ENCODE data around the gene PINLYP. TPM values are rescaled to one million over a fixed set of nuclear protein-coding genes. Genes with fewer than 3 reads are reported as not detected.

The PINLYP gene
- polyA plus RNA-seq, 1 of the 3 experiments (the other 2 are of a cell fraction): 5.5 TPM

GRCh38 chr19:43594710-43595604, 19.4 kb downstream of the PINLYP start:
- Histone ChIP-seq H2AFZ (ENCODE audit: low read depth) (0 out of 2 replicates have a peak overlapping the region, but pooled peaks have one; percentile 60), H3K9me2 (no peaks in the 10 kb centered on the region), H3K9ac (peak overlapping the region; percentile 85), H3F3A (replicated peaks; ENCODE audit: insufficient read depth) (peaks cover 12% of the 10 kb centered on the region), H3K4me3 (ENCODE audit: low read depth in 2 of 2, low read length in 1 of 2) (peak overlapping the region; percentile 72 to 98), H3K4me2 (peak overlapping the region; percentile 99), H4K20me1 (ENCODE audit: insufficient read depth) (peaks cover 9% of the 10 kb centered on the region; the same call in 1 of the 2 replicates), H3K4me1 (ENCODE audit: control insufficient read depth in 1 of 2, insufficient read depth in 2 of 2, low read depth in 1 of 2, low read length in 1 of 2) (peaks cover 8 to 22% of the 10 kb centered on the region in 2 experiments; a peak in 2 of 4 replicates), H3K79me2 (ENCODE audit: insufficient read depth) (peaks cover 80% of the 10 kb centered on the region), H3K36me3 (replicated peaks in 1 of 2; ENCODE audit: control insufficient read depth in 1 of 2, insufficient read depth in 2 of 2, low read length in 1 of 2) (peaks cover 25 to 38% of the 10 kb centered on the region in 2 experiments), H3K27me3 (ENCODE audit: insufficient read depth) (no peaks in the 10 kb centered on the region), H3K27ac (ENCODE audit: low read depth in 2 of 2, low read length in 1 of 2) (peak overlapping the region; percentile 59 to 81), H3K9me3 (no peaks in the 10 kb centered on the region)
- DNase-seq: peak; percentile 76
- WGBS (ENCODE audit: low lambda C conversion rate): 8% methylated on average over 41 of the region's 64 CpGs
- POLR2A ChIA-PET: interaction anchor here (0.6 to 1.1 kb wide), 3 partner anchors 11 to 61 kb away, joined by 3 to 4 read pairs (median 3); partner anchors contain the start of gene ZNF575
- TF ChIP-seq FOXM1 (IDR thresholded peaks at IDR 0.05; ENCODE audit: low read depth) (no peak), RFX5 (IDR thresholded peaks at IDR 0.05; ENCODE audit: low read length) (no peak), YY1 (IDR thresholded peaks at IDR 0.05; ENCODE audit: low read depth) (no peak), RAD21 (IDR thresholded peaks at IDR 0.05; ENCODE audit: low read length) (peak; percentile 80), NFIC (IDR thresholded peaks at IDR 0.05; ENCODE audit: borderline replicate concordance) (no peak), POLR2AphosphoS5 (IDR thresholded peaks at IDR 0.05; ENCODE audit: low read depth, low read length) (no peak), GATA2 (CRISPR knock-in tag; IDR thresholded peaks at IDR 0.05) (no peak), SMC3 (IDR thresholded peaks at IDR 0.05; ENCODE audit: low read depth, low read length) (peak; percentile 66), MXI1 (IDR thresholded peaks at IDR 0.05; ENCODE audit: low read depth, low read length) (peak; percentile 19; the same call in 1 of the 2 replicates), TCF12 (IDR thresholded peaks at IDR 0.05) (no peak)
- TF ChIP-seq, protein P1, sequence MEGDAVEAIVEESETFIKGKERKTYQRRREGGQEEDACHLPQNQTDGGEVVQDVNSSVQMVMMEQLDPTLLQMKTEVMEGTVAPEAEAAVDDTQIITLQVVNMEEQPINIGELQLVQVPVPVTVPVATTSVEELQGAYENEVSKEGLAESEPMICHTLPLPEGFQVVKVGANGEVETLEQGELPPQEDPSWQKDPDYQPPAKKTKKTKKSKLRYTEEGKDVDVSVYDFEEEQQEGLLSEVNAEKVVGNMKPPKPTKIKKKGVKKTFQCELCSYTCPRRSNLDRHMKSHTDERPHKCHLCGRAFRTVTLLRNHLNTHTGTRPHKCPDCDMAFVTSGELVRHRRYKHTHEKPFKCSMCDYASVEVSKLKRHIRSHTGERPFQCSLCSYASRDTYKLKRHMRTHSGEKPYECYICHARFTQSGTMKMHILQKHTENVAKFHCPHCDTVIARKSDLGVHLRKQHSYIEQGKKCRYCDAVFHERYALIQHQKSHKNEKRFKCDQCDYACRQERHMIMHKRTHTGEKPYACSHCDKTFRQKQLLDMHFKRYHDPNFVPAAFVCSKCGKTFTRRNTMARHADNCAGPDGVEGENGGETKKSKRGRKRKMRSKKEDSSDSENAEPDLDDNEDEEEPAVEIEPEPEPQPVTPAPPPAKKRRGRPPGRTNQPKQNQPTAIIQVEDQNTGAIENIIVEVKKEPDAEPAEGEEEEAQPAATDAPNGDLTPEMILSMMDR (IDR thresholded peaks at IDR 0.05): peak; percentile 87
- CTCF ChIA-PET: interaction anchor here (0.6 to 6.6 kb wide), 35 partner anchors 9 to 215 kb away, joined by 3 to 104 read pairs (median 6); partner anchors contain the start of genes PHLDB3, PINLYP, XRCC1 and ZNF575

- H3K27me3 ChIP-seq (ENCODE audit: insufficient read depth): no peaks in the 10 kb centered on the region
- peaks cover 27 to 33% of the 10 kb centered on the region in 2 experiments for H3K36me3 ChIP-seq (replicated peaks in 1 of 2; ENCODE audit: control insufficient read depth in 1 of 2, insufficient read depth in 2 of 2, low read length in 1 of 2)
- no peaks in the 10 kb centered on the region for H3K9me2 ChIP-seq
- 1% methylated on average over 18 of the region's 18 CpGs for WGBS (ENCODE audit: low lambda C conversion rate)
- ChIA-PET POLR2A (interaction anchor here (0.6 to 1.2 kb wide), 4 partner anchors 12 to 161 kb away, joined by 3 to 5 read pairs (median 4); no protein-coding TSS in a partner anchor), CTCF (interaction anchor here (0.9 to 6.6 kb wide), 15 partner anchors 13 to 214 kb away, joined by 3 to 104 read pairs (median 6); partner anchors contain the start of genes PINLYP and XRCC1)
- H3K27ac ChIP-seq (ENCODE audit: low read depth in 2 of 2, low read length in 1 of 2): peak overlapping the region; percentile 59 to 81
- peak overlapping the region; percentile 60; the same call in 1 of the 2 replicates for H2AFZ ChIP-seq (ENCODE audit: low read depth)
- H3K4me3 ChIP-seq (ENCODE audit: low read depth in 2 of 2, low read length in 1 of 2): peak overlapping the region; percentile 72 to 98
- H3K4me1 ChIP-seq (ENCODE audit: control insufficient read depth in 1 of 2, insufficient read depth in 2 of 2, low read depth in 1 of 2, low read length in 1 of 2): peaks cover 8 to 22% of the 10 kb centered on the region in 2 experiments; a peak in 2 of 4 replicates
- H3F3A ChIP-seq (replicated peaks; ENCODE audit: insufficient read depth): peaks cover 12% of the 10 kb centered on the region
- H3K4me2 ChIP-seq: peak overlapping the region; percentile 99
- no peak for DNase-seq
- peaks cover 9% of the 10 kb centered on the region; the same call in 1 of the 2 replicates for H4K20me1 ChIP-seq (ENCODE audit: insufficient read depth)
- peak overlapping the region; percentile 85 for H3K9ac ChIP-seq
- no peaks in the 10 kb centered on the region for H3K9me3 ChIP-seq
- H3K79me2 ChIP-seq (ENCODE audit: insufficient read depth): peaks cover 81% of the 10 kb centered on the region
- no peak for TF ChIP-seq SMC3 (IDR thresholded peaks at IDR 0.05; ENCODE audit: low read depth, low read length)
- TF ChIP-seq FOSL2 (IDR thresholded peaks at IDR 0.05; ENCODE audit: borderline replicate concordance, low read depth): no peak
- TF ChIP-seq RCOR1 (IDR thresholded peaks at IDR 0.05; ENCODE audit: low read length): no peak
- no peak for TF ChIP-seq TCF12 (IDR thresholded peaks at IDR 0.05)
- TF ChIP-seq GABPA (IDR thresholded peaks at IDR 0.05; ENCODE audit: low read depth): no peak
- TF ChIP-seq SIN3A (IDR thresholded peaks at IDR 0.05; ENCODE audit: borderline replicate concordance, low read depth, low read length): no peak
- TF ChIP-seq REST (IDR thresholded peaks at IDR 0.05; ENCODE audit: low read depth, low read length): no peak
- TF ChIP-seq, protein P2, sequence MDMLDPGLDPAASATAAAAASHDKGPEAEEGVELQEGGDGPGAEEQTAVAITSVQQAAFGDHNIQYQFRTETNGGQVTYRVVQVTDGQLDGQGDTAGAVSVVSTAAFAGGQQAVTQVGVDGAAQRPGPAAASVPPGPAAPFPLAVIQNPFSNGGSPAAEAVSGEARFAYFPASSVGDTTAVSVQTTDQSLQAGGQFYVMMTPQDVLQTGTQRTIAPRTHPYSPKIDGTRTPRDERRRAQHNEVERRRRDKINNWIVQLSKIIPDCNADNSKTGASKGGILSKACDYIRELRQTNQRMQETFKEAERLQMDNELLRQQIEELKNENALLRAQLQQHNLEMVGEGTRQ (IDR thresholded peaks at IDR 0.05; ENCODE audit: borderline replicate concordance, low read depth, low read length): no peak
- no peak for TF ChIP-seq NFIC (IDR thresholded peaks at IDR 0.05; ENCODE audit: borderline replicate concordance)
- no peak for TF ChIP-seq TAF1 (IDR thresholded peaks at IDR 0.05; ENCODE audit: borderline replicate concordance, low read depth, low read length)
These were observed 20.0 kb downstream of the PINLYP start for GRCh38 chr19:43595605-43595998.
